BJ (cell line): ENCODE results near the gene RLF. TPM values are rescaled to one million over a fixed set of nuclear protein-coding genes. Genes with fewer than 3 reads are reported as not detected.
"Not testable (repeated sequence)": the region's sequence is repeated elsewhere in the genome, so short reads cannot be mapped to it uniquely, and the experiment has no call there.

Source experiments
- CTCF ChIA-PET: fragments of 350-600 bp; formaldehyde crosslinking; extraction: SDS; loops from one replicate; lab custom pipeline; 2021; ENCODE audit warnings: antibody characterized with exemption, inconsistent platforms; lab: Yijun Ruan, JAX
- POLR2A ChIA-PET: fragments of 300-600 bp; sonication (Branson Sonifier 250); formaldehyde crosslinking; extraction: SDS; loops from one replicate; lab custom pipeline; 2021; ENCODE audit warnings: antibody characterized with exemption; lab: Charles Lee
- DNase-seq: peaks from one replicate; pipeline ENCODE4 v3.0.0-alpha.2; 2011; ENCODE audit warnings: low read depth
- H3K27me3 ChIP-seq: 2 replicates; pipeline ENCODE4 v1.6.0; 2011; ENCODE audit warnings: low read length; ENCODE audit not compliant: control insufficient read depth, insufficient read depth
- H3K36me3 ChIP-seq: 2 replicates; pipeline ENCODE4 v1.5.1; 2011; ENCODE audit warnings: low read length; ENCODE audit not compliant: control insufficient read depth, insufficient read depth
- H3K4me3 ChIP-seq: 2 replicates; pipeline ENCODE4 v1.5.1; 2011; ENCODE audit warnings: low read depth, mild to moderate bottlenecking, control low read depth, low read length
- polyA plus RNA-seq: library from polyadenylated mRNA; depleted of rRNA; stranded (reverse); fragments of >200 nt; gene quantifications from 2 replicates; pipeline ENCODE4 v1.2.3, GENCODE V29; 2011
- TF ChIP-seq, protein P1 (sequence below): IDR thresholded peaks from 2 replicates; pipeline ENCODE4 v1.5.1; 2011; ENCODE audit warnings: low read depth, mild to moderate bottlenecking, control low read depth, inconsistent platforms, low read length, moderate library complexity; ENCODE audit not compliant: insufficient read depth

Gene RLF
- polyA plus RNA-seq, 1 experiment, result 4.1 TPM

- no peaks in the 10 kb centered on the region for H3K27me3 ChIP-seq
- ChIA-PET POLR2A (no interaction called here), CTCF (interaction anchor here (1.1 kb wide), 1 partner anchor 45 kb away, joined by 3 read pairs; no protein-coding TSS in a partner anchor)
- no peak for DNase-seq
- H3K4me3 ChIP-seq, result no peak overlapping the region
- H3K36me3 ChIP-seq, result peaks cover 3% of the 10 kb centered on the region
- TF ChIP-seq, protein P1, sequence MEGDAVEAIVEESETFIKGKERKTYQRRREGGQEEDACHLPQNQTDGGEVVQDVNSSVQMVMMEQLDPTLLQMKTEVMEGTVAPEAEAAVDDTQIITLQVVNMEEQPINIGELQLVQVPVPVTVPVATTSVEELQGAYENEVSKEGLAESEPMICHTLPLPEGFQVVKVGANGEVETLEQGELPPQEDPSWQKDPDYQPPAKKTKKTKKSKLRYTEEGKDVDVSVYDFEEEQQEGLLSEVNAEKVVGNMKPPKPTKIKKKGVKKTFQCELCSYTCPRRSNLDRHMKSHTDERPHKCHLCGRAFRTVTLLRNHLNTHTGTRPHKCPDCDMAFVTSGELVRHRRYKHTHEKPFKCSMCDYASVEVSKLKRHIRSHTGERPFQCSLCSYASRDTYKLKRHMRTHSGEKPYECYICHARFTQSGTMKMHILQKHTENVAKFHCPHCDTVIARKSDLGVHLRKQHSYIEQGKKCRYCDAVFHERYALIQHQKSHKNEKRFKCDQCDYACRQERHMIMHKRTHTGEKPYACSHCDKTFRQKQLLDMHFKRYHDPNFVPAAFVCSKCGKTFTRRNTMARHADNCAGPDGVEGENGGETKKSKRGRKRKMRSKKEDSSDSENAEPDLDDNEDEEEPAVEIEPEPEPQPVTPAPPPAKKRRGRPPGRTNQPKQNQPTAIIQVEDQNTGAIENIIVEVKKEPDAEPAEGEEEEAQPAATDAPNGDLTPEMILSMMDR, result no peak
Observed at GRCh38 chr1:40197656-40198055, 36.5 kb downstream of the RLF start.

DNA sequence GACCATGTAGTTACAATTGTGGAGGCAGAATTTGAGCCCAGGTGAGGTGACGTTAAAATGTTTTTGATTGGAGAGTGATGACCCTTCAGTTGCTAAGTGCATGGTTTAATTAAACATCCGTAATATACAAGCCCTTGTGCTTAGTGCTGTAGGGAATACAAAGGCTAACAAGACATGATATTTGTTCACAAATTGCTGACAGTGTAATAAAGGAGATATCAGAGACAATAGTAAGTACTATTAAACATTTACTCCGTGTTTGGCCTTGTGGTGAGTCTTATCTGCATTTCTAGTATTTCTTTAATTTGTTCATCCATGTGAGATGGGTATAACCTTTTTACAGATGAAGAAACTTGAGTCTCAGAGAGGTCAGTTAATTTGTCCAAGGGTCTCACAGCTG lies 37.9 kb downstream of the RLF start:
- no peak for DNase-seq
- ChIA-PET POLR2A (no interaction called here), CTCF (no interaction called here)
- Histone ChIP-seq H3K4me3 (no peak overlapping the region), H3K27me3 (no peaks in the 10 kb centered on the region), H3K36me3 (peaks cover 3% of the 10 kb centered on the region)
- TF ChIP-seq, protein P1, result no peak

DNA sequence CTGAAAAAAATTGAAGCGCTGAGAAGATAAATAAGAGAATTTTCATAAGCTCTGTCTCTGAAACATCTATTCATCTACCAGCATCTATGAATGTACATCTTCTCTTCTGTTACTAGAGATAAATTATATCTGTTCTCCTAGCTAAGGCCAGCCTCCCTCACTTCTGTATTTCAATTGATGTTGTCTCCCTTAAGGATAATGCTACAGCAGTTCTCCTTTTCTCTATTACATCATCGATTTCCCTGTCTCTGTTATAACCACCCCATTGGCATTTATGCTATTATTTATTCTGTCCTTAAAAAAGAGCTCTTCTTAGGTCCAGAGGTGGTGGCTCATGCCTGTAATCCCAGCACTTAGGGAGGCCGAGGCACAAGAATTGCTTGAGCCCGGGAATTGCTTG lies 43.7 kb downstream of the RLF start:
- ChIA-PET CTCF (interaction anchor here (0.8 kb wide), 1 partner anchor 32 kb away, joined by 5 read pairs; no protein-coding TSS in a partner anchor), POLR2A (no interaction called here)
- DNase-seq, result no peak

DNA sequence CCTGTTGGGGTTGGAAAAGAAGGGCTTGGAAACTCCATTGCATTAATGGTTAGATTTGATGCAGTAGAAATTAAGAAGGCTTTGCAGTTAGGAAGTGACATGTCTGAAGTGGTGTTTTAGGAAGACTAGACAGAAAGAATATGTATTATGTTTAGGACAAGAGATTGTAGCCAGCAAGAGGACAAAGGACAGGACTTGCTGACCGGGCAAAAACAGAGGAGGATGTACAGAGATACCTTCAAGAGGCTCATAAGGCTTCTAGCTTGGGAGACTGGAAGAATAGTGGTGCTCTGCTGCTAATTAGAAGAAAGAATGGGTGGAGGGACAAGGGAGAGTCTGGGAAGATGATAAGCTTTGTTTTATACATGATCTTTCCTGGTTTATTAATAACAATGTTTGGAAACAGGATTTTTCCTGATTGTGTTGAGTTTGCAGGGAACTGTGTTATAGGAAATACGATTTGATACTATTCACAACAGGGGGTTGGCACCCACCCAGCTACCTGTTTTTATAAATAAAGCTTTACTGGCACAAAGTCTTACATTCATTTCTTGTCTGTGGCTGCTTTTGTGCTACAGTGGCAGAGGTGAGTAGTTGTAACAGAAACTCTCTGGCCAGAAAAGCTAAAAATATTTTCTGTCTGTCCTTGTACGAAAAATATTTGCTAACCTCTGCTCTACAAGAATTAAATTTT lies 49.5 kb downstream of the RLF start:
- DNase-seq, result no peak
- Histone ChIP-seq H3K36me3 (no peaks in the 10 kb centered on the region), H3K27me3 (no peaks in the 10 kb centered on the region), H3K4me3 (no peak overlapping the region)
- CTCF ChIA-PET, result interaction anchor here (0.7 to 1.2 kb wide), 2 partner anchors 10 to 16 kb away, joined by 3 to 4 read pairs; no protein-coding TSS in a partner anchor
- POLR2A ChIA-PET, result no interaction called here
- TF ChIP-seq, protein P1, result no peak

More for the DNA sequence above, 43.7 kb downstream of the RLF start:
- Histone ChIP-seq H3K36me3 (no peaks in the 10 kb centered on the region), H3K4me3 (no peak overlapping the region), H3K27me3 (no peaks in the 10 kb centered on the region)
- TF ChIP-seq, protein P1, result no peak

GRCh38 chr1:40218333-40218732 lies 57.1 kb downstream of the RLF start:
- H3K27me3 ChIP-seq, result no peaks in the 10 kb centered on the region
- POLR2A ChIA-PET, result no interaction called here
- H3K36me3 ChIP-seq, result no peaks in the 10 kb centered on the region
- DNase-seq, result no peak
- no peak overlapping the region for H3K4me3 ChIP-seq
- TF ChIP-seq, protein P1, result no peak
- CTCF ChIA-PET, result interaction anchor here (1.1 kb wide), 1 partner anchor 120 kb away, joined by 3 read pairs; no protein-coding TSS in a partner anchor

GRCh38 chr1:40221471-40221905 lies 60.3 kb downstream of the RLF start:
- H3K36me3 ChIP-seq, H3K27me3 ChIP-seq, DNase-seq, POLR2A ChIA-PET, CTCF ChIA-PET, H3K4me3 ChIP-seq: not testable (repeated sequence)
